HG03460 (cell line): ENCODE results near the gene STMND1.

Source experiments
- ATAC-seq: cut with Tn5 transposase; IDR thresholded peaks from one replicate; pipeline ENCODE4 v1.9.1; 2021; ENCODE audit not compliant: unreplicated experiment

Gene STMND1

GRCh38 chr6:17157617-17158016 is 55.8 kb downstream of the STMND1 start:
- ATAC-seq = no peak

DNA sequence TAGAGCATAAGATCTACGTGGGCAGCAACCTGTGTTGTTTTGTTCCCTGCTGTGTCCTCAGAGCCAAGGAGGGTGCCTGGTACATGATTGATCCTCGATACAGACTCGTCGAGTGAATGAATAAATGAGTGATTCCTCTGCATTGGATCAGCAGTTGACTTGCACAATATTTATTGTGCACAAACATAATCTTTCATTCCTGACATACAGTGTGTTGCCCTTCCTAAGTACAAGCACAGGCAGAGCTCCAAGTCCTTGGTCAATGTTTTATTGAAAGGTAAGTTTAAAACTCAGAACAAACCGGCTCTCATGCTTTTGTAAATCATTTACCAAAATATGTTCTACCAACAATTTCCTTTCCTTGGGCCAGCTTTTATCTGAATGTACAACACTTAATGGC is 57.4 kb downstream of the STMND1 start:
- no peak for ATAC-seq

- ATAC-seq = no peak
These were observed 59.2 kb downstream of the STMND1 start for GRCh38 chr6:17161076-17161475.

DNA sequence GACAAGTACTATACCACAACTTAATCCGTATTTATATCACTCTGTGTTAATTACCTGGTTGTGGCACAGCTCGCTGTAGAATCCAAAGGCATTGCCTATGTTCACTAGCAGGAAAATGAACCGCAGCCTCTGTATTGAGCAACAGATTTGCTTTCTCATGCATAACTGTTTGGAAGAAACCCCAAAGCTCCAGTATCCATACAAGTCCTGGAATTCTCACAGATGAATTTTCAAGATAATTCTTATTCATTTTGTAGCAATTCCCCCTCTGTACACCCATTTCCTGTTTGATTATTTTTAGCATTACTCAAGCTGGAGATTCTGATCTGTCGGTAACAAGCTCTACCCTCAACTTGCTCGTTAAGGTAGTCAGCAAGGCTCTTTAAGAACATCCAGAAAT is 63.5 kb downstream of the STMND1 start:
- no peak for ATAC-seq

DNA sequence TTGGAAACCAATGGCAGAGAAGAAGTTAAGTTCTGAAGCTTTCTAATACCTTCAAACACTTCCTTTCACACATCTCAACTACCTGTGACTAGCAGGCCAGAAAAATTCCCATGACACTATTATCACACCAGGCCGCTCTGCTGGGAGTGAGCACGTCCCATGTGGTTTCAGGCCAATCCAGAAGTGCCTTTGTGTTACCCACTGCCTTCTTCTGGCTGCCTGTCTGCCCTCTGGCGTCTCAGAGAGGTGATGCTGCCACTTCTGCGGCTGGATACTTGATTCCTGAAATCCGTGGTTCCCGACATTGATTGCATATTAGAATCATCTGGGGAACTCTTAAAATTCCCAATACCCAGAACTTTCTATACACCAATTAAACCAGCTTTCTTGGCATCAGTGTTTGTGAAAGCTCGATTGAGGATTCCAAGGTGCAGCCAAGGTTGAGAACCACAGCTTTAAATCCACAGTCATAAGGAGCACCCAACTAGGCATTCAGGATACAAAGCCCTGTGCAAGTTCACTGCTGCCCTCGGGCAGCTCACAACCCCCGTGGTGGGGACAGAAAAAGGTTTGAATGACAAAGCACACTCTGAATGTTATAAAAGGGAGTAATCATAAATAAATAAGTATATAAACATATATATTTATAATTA is 65.6 kb downstream of the STMND1 start:
- ATAC-seq = no peak

- no peak for ATAC-seq
These were observed 67.4 kb downstream of the STMND1 start for GRCh38 chr6:17169291-17169690.

GRCh38 chr6:17169711-17170110 is 67.9 kb downstream of the STMND1 start:
- ATAC-seq = no peak

- no peak for ATAC-seq
These were observed 71.1 kb downstream of the STMND1 start for GRCh38 chr6:17172836-17173470.

DNA sequence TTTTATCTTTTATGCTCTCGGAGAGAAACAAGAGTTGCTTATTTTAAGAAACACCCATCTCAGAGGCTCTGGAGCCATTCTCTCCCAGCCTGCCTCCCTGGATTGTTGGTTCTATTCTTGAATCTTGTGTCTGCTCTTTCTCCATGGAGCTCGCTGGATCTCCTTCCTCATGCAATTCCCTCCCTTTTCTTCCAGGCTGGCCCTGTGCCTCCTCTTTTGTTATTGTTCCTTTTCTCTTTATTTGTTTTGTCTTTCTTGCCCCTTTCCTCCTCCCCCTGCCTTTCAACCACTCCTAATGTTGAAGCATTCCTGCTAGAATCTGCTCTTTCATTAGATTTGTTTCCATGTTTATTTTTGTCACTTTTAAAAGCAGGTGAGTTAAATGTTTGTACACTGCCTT is 76.5 kb downstream of the STMND1 start:
- no peak for ATAC-seq

- ATAC-seq = no peak
These were observed 77.1 kb downstream of the STMND1 start for GRCh38 chr6:17178754-17179529.

DNA sequence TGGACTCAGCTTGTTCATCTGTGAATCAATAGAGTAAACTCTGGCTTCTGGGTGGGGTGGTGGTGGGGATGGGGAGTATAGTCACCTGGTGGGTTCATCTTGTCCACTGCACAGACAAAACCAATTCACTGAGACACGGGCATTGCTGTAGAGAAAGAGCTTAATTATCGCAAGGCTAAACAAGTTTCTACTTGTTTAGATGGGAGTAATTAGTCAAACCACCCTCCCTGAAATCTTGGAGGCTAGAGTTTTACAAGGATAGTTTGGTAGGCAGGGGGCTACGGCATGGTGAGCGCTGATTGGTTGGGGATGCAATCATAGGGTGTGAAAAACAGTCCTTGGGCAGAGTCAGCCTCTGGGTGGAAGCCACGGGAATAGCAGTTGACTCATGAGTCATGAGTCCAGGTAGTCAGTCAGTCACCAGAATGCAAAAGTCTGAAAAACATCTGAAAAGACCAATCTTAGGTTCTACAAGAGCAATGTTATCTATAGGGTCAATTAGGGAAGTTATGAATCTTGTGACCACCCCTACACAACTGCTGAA is 77.8 kb downstream of the STMND1 start:
- no peak for ATAC-seq
